Measurements from ENCODE around the gene ANKRD22.

The ANKRD22 gene

DNA sequence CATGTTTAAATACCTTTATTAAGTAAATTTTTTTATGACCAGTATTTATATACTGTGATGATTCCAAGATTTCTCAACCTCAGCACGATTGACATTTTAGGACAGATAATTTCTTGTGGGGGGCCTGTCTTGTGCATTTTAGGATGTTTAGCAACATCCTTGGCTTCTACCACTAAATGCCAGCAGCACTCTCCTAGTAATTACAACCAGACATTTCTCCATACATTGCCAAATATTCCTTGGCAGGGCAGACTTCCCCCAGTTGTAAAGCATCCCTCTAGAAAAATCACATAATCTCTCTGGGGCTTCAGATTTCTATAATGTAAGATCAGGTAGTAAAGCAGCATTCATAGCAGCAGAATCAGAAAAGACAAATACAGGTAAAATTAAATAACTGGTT, 56.9 kb downstream of the ANKRD22 start:
- DNase-seq: no peak

GRCh38 chr10:88793712-88794299, 57.8 kb downstream of the ANKRD22 start:
- no peak for DNase-seq

GRCh38 chr10:88792661-88793060, 59.0 kb downstream of the ANKRD22 start:
- no peak for DNase-seq

- DNase-seq: no peak
Measured at GRCh38 chr10:88791924-88792323, 59.7 kb downstream of the ANKRD22 start.

GRCh38 chr10:88788924-88789323, 62.7 kb downstream of the ANKRD22 start:
- DNase-seq: no peak

GRCh38 chr10:88787463-88787862, 64.2 kb downstream of the ANKRD22 start:
- DNase-seq: no peak

GRCh38 chr10:88786032-88786770, 65.4 kb downstream of the ANKRD22 start:
- no peak for DNase-seq

GRCh38 chr10:88783724-88784123, 67.9 kb downstream of the ANKRD22 start:
- no peak for DNase-seq

GRCh38 chr10:88782222-88782621, 69.4 kb downstream of the ANKRD22 start:
- DNase-seq: no peak

GRCh38 chr10:88781206-88781605, 70.4 kb downstream of the ANKRD22 start:
- no peak for DNase-seq
